ENCODE measurements around the gene WWP2. TPM values are rescaled to one million over a fixed set of nuclear protein-coding genes. Genes with fewer than 3 reads are reported as not detected.

WWP2 gene
- total RNA-seq, 4 donors from 2014 or later = 21.9 to 32.8 (median 27.8) TPM

GRCh38 chr16:69931631-69932030 is 169.5 kb downstream of the WWP2 start:
- intact Hi-C loops (cut with DNase I) = no loop called here
- H3K4me1 ChIP-seq = peaks cover 13 to 29% (median 17%) of the 10 kb centered on the region in 4 donors

GRCh38 chr16:69932228-69932627 is 170.1 kb downstream of the WWP2 start:
- Histone ChIP-seq H3K36me3 (peaks cover 50 to 80% (median 78%) of the 10 kb centered on the region in 4 donors), H3K4me1 (peaks cover 7 to 23% (median 11%) of the 10 kb centered on the region in 4 donors)
- intact Hi-C loops (cut with DNase I) = no loop called here

More at GRCh38 chr16:69931631-69932030, 169.5 kb downstream of the WWP2 start:
- DNase-seq (ENCODE audit: extremely low spot score) = no peak
- H3K27me3 ChIP-seq = no peaks in the 10 kb centered on the region
- H3K27ac ChIP-seq (replicated peaks in 1 of 4) = no peak overlapping the region
- no peaks in the 10 kb centered on the region for H3K9me3 ChIP-seq
- H3K4me3 ChIP-seq = no peak overlapping the region
- H3K36me3 ChIP-seq = peaks cover 44 to 74% (median 72%) of the 10 kb centered on the region in 4 donors
- WGBS = 94% methylated on average over 5 of the region's 13 CpGs
- TF ChIP-seq POLR2A (IDR thresholded peaks at IDR 0.05; ENCODE audit: low read depth) (no peak), CTCF (IDR thresholded peaks at IDR 0.05) (no peak), EP300 (IDR thresholded peaks at IDR 0.05) (no peak), POLR2AphosphoS5 (IDR thresholded peaks at IDR 0.05) (no peak)

GRCh38 chr16:69932691-69933392 is 170.7 kb downstream of the WWP2 start:
- Histone ChIP-seq H3K36me3 (peaks cover 56 to 86% (median 83%) of the 10 kb centered on the region in 4 donors), H3K27me3 (no peaks in the 10 kb centered on the region), H3K9me3 (no peaks in the 10 kb centered on the region), H3K27ac (replicated peaks in 1 of 4) (no peak overlapping the region), H3K4me3 (no peak overlapping the region), H3K4me1 (peaks cover under 1 to 16% (median 6%) of the 10 kb centered on the region in 4 donors)
- no peak for DNase-seq (ENCODE audit: extremely low spot score)
- TF ChIP-seq CTCF (IDR thresholded peaks at IDR 0.05) = no peak
- TF ChIP-seq POLR2AphosphoS5 (IDR thresholded peaks at IDR 0.05) = no peak
- TF ChIP-seq EP300 (IDR thresholded peaks at IDR 0.05) = no peak
- no peak for TF ChIP-seq POLR2A (IDR thresholded peaks at IDR 0.05; ENCODE audit: low read depth)
- intact Hi-C loops (cut with DNase I) = no loop called here
- WGBS = 95% methylated on average over 21 of the region's 27 CpGs

More at GRCh38 chr16:69932228-69932627, 170.1 kb downstream of the WWP2 start:
- H3K4me3 ChIP-seq = no peak overlapping the region
- no peaks in the 10 kb centered on the region for H3K9me3 ChIP-seq
- DNase-seq (ENCODE audit: extremely low spot score) = no peak
- no peaks in the 10 kb centered on the region for H3K27me3 ChIP-seq
- WGBS = 84% methylated on average over 9 of the region's 9 CpGs
- H3K27ac ChIP-seq (replicated peaks in 1 of 4) = no peak overlapping the region
- TF ChIP-seq POLR2A (IDR thresholded peaks at IDR 0.05; ENCODE audit: low read depth) (no peak), POLR2AphosphoS5 (IDR thresholded peaks at IDR 0.05) (no peak), EP300 (IDR thresholded peaks at IDR 0.05) (no peak), CTCF (IDR thresholded peaks at IDR 0.05) (no peak)

- Histone ChIP-seq H3K9me3 (no peaks in the 10 kb centered on the region), H3K4me1 (peaks cover 0 to 11% (median 5%) of the 10 kb centered on the region in 4 donors), H3K27ac (replicated peaks in 1 of 4) (no peak overlapping the region), H3K27me3 (no peaks in the 10 kb centered on the region), H3K36me3 (peaks cover 67 to 98% (median 94%) of the 10 kb centered on the region in 4 donors), H3K4me3 (no peak overlapping the region)
- intact Hi-C loops (cut with DNase I) = no loop called here
- 68% methylated on average over 10 of the region's 10 CpGs for WGBS
- TF ChIP-seq POLR2A (IDR thresholded peaks at IDR 0.05; ENCODE audit: low read depth) = no peak
- no peak for TF ChIP-seq POLR2AphosphoS5 (IDR thresholded peaks at IDR 0.05)
- no peak for TF ChIP-seq CTCF (IDR thresholded peaks at IDR 0.05)
- no peak for TF ChIP-seq EP300 (IDR thresholded peaks at IDR 0.05)
- DNase-seq (ENCODE audit: extremely low spot score) = no peak
Measured at GRCh38 chr16:69934044-69934443, 171.9 kb downstream of the WWP2 start.
